ENCODE measurements around the gene SH3D21. TPM values are rescaled to one million over a fixed set of nuclear protein-coding genes. Genes with fewer than 3 reads are reported as not detected.

The SH3D21 gene
- total and polyA plus RNA-seq, 4 donors = 9.0 to 16.6 (median 11.7) TPM

- TF ChIP-seq CTCF (IDR thresholded peaks at IDR 0.05; ENCODE audit: control extremely low read depth, extremely low read depth) = no peak
- H3K9me3 ChIP-seq (ENCODE audit: control insufficient read depth in 4 of 4, insufficient read depth in 3 of 4, low read length in 3 of 4) = no peaks in the 10 kb centered on the region
- H3K4me1 ChIP-seq (ENCODE audit: control insufficient read depth in 5 of 5, insufficient read depth in 5 of 5, low read length in 5 of 5) = peaks cover 0 to 11% (median 3%) of the 10 kb centered on the region in 5 donors
- no peak overlapping the region for H3K4me3 ChIP-seq
- ATAC-seq (ENCODE audit: insufficient read depth, low FRiP score) (no peak), DNase-seq (no peak)
- H3K27ac ChIP-seq (ENCODE audit: low read depth in 1 of 2, low read length in 1 of 2) = no peak overlapping the region
- H3K27me3 ChIP-seq (ENCODE audit: control insufficient read depth in 3 of 3, insufficient read depth in 3 of 3, low read length in 2 of 3) = no peaks in the 10 kb centered on the region
- 93 to 96% methylated on average over 1 of the region's 1 CpG for WGBS, 2 donors
- H3K9ac ChIP-seq (ENCODE audit: insufficient read depth in 1 of 2, low read length in 2 of 2) = no peak overlapping the region
- peaks cover 0 to 14% (median 8%) of the 10 kb centered on the region in 4 donors for H3K36me3 ChIP-seq (ENCODE audit: control insufficient read depth in 4 of 4, insufficient read depth in 4 of 4, low read length in 4 of 4)
Observed at GRCh38 chr1:36274201-36274600, 32.0 kb upstream of the SH3D21 start.

GRCh38 chr1:36276688-36277087 is 29.5 kb upstream of the SH3D21 start:
- Histone ChIP-seq H3K9ac (ENCODE audit: insufficient read depth in 1 of 2, low read length in 2 of 2) (no peak overlapping the region), H3K27ac (ENCODE audit: low read depth in 1 of 2, low read length in 1 of 2) (no peak overlapping the region), H3K27me3 (ENCODE audit: control insufficient read depth in 3 of 3, insufficient read depth in 3 of 3, low read length in 2 of 3) (no peaks in the 10 kb centered on the region), H3K4me1 (ENCODE audit: control insufficient read depth in 5 of 5, insufficient read depth in 5 of 5, low read length in 5 of 5) (peaks cover 0 to 14% (median 2%) of the 10 kb centered on the region in 5 donors), H3K9me3 (ENCODE audit: control insufficient read depth in 4 of 4, insufficient read depth in 3 of 4, low read length in 3 of 4) (no peaks in the 10 kb centered on the region), H3K36me3 (ENCODE audit: control insufficient read depth in 4 of 4, insufficient read depth in 4 of 4, low read length in 4 of 4) (peaks cover 0 to 9% (median 6%) of the 10 kb centered on the region in 4 donors), H3K4me3 (no peak overlapping the region)
- no peak for DNase-seq
- ATAC-seq (ENCODE audit: insufficient read depth, low FRiP score) = no peak
- TF ChIP-seq CTCF (IDR thresholded peaks at IDR 0.05; ENCODE audit: control extremely low read depth, extremely low read depth) = no peak
- WGBS, 2 donors = 96 to 98% methylated on average over 6 of the region's 6 CpGs

- no peak for TF ChIP-seq CTCF (IDR thresholded peaks at IDR 0.05; ENCODE audit: control extremely low read depth, extremely low read depth)
- H3K9me3 ChIP-seq (ENCODE audit: control insufficient read depth in 4 of 4, insufficient read depth in 3 of 4, low read length in 3 of 4) = no peaks in the 10 kb centered on the region
- no peaks in the 10 kb centered on the region for H3K27me3 ChIP-seq (ENCODE audit: control insufficient read depth in 3 of 3, insufficient read depth in 3 of 3, low read length in 2 of 3)
- H3K27ac ChIP-seq (ENCODE audit: low read depth in 1 of 2, low read length in 1 of 2) = peak overlapping the region in 1 of 2 donors; percentile 73
- H3K4me3 ChIP-seq = no peak overlapping the region
- H3K4me1 ChIP-seq (ENCODE audit: control insufficient read depth in 5 of 5, insufficient read depth in 5 of 5, low read length in 5 of 5) = peaks cover 0 to 7% (median 2%) of the 10 kb centered on the region in 5 donors
- H3K9ac ChIP-seq (ENCODE audit: insufficient read depth in 1 of 2, low read length in 2 of 2) = no peak overlapping the region
- WGBS, 2 donors = 55 to 80% methylated on average over 2 of the region's 2 CpGs
- ATAC-seq (ENCODE audit: insufficient read depth, low FRiP score) = no peak
- no peak for DNase-seq
- peaks cover 8 to 16% (median 10%) of the 10 kb centered on the region in 4 donors for H3K36me3 ChIP-seq (ENCODE audit: control insufficient read depth in 4 of 4, insufficient read depth in 4 of 4, low read length in 4 of 4)
Observed at GRCh38 chr1:36279110-36279788, 26.9 kb upstream of the SH3D21 start.

Measured in lung (tissue), 12 donors.